H1 (cell line): Measurements from ENCODE around the gene LAD1. TPM values are rescaled to one million over a fixed set of nuclear protein-coding genes. Genes with fewer than 3 reads are reported as not detected.
A peak's percentile ranks its signal among the peaks of the same experiment; 100 is the strongest.

Source experiments
- CTCF ChIA-PET: fragments of 300-600 bp; sonication (Branson Sonifier 250); formaldehyde crosslinking; loops from one replicate; lab custom pipeline; 2021; ENCODE audit not compliant: partially characterized antibody; lab: Charles Lee
- POLR2A ChIA-PET: fragments of 300-600 bp; sonication (Branson Sonifier 250); formaldehyde crosslinking; loops from one replicate; lab custom pipeline; 2021; ENCODE audit warnings: inconsistent platforms; ENCODE audit not compliant: partially characterized antibody; lab: Charles Lee
- DNase-seq, 2 experiments: peaks; one replicate each; pipeline versions ENCODE4 v3.0.0 to v3.0.0-alpha.2; 2010 to 2022; ENCODE audit warnings: low spot score in 2 of 2, low read depth in 1 of 2, mixed read lengths in 1 of 2
- FAIRE-seq: peaks from 2 replicates; lab custom pipeline; 2011; peaks lifted over from hg19 to GRCh38; lab: Jason Lieb, UNC
- H2AFZ ChIP-seq: 2 replicates; pipeline ENCODE4 v1.8.1; 2012; ENCODE audit warnings: low read length, inconsistent platforms
- H2AK5ac ChIP-seq: 2 replicates; pipeline ENCODE4 v1.6.1; 2013; ENCODE audit warnings: low read depth, low read length
- H2BK120ac ChIP-seq: replicated peaks from 2 replicates; pipeline ENCODE3; 2013; ENCODE audit warnings: low read depth, low read length, inconsistent platforms
- H2BK12ac ChIP-seq: 2 replicates; pipeline ENCODE4 v1.6.1; 2013; ENCODE audit warnings: low read depth, low read length
- H2BK15ac ChIP-seq: 2 replicates; pipeline ENCODE4 v1.6.1; 2013; ENCODE audit warnings: low read length
- H2BK20ac ChIP-seq: 2 replicates; pipeline ENCODE4 v1.6.1; 2013; ENCODE audit warnings: low read length
- H2BK5ac ChIP-seq: 2 replicates; pipeline ENCODE4 v1.6.1; 2013; ENCODE audit warnings: low read depth, low read length
- H3K14ac ChIP-seq: 2 replicates; pipeline ENCODE4 v1.6.1; 2013; ENCODE audit warnings: inconsistent platforms; ENCODE audit not compliant: insufficient read length
- H3K18ac ChIP-seq: 2 replicates; pipeline ENCODE4 v1.6.1; 2013; ENCODE audit warnings: low read length; ENCODE audit errors: extremely low read depth
- H3K23ac ChIP-seq: 2 replicates; pipeline ENCODE4 v1.6.1; 2013; ENCODE audit warnings: inconsistent platforms; ENCODE audit not compliant: insufficient read length
- H3K23me2 ChIP-seq: 2 replicates; pipeline ENCODE4 v1.6.1; 2013; ENCODE audit warnings: low read depth, low read length
- H3K27ac ChIP-seq: 2 replicates; pipeline ENCODE4 v1.6.1; 2011; ENCODE audit warnings: low read depth, low read length, inconsistent platforms
- H3K27me3 ChIP-seq, 4 experiments: replicated peaks in 1 of 4; 1 replicate in 1 of 4; 2 replicates in 3 of 4; pipeline versions ENCODE4 v1.6.1 to v1.8.1; 2011 to 2013; ENCODE audit warnings: low read length in 3 of 4, mild to moderate bottlenecking in 3 of 4, inconsistent platforms in 2 of 4, mixed read lengths in 2 of 4, moderate library complexity in 1 of 4; ENCODE audit not compliant: control insufficient read depth in 3 of 4, insufficient read depth in 3 of 4; ENCODE audit errors: extremely low read depth in 1 of 4
- H3K36me3 ChIP-seq, 4 experiments: 2 replicates each; pipeline versions ENCODE4 v1.6.1 to v1.8.1; 2011 to 2013; ENCODE audit warnings: mild to moderate bottlenecking in 4 of 4, low read length in 3 of 4, moderate library complexity in 2 of 4, control low read depth in 1 of 4, inconsistent platforms in 1 of 4; ENCODE audit not compliant: insufficient read depth in 4 of 4, control insufficient read depth in 2 of 4
- H3K4ac ChIP-seq: replicated peaks from 2 replicates; pipeline ENCODE3; 2013; ENCODE audit warnings: low read length, low read depth, mixed read lengths, inconsistent platforms; ENCODE audit not compliant: insufficient read length
- H3K4me1 ChIP-seq, 4 experiments: replicated peaks in 1 of 4; 1 replicate in 1 of 4; 2 replicates in 3 of 4; pipeline versions ENCODE4 v1.6.1 to v1.8.1; 2011 to 2013; ENCODE audit warnings: low read length in 3 of 4, inconsistent platforms in 2 of 4, mixed read lengths in 1 of 4; ENCODE audit not compliant: insufficient read depth in 4 of 4, control insufficient read depth in 3 of 4
- H3K4me2 ChIP-seq, 2 experiments: 2 replicates each; pipeline versions ENCODE4 v1.6.1 to v1.8.1; 2011 to 2013; ENCODE audit warnings: low read depth in 2 of 2, low read length in 2 of 2, control low read depth in 1 of 2, inconsistent platforms in 1 of 2, mild to moderate bottlenecking in 1 of 2; ENCODE audit not compliant: insufficient read depth in 1 of 2
- H3K4me3 ChIP-seq, 4 experiments: fragments of 200-600, 300-600 bp in 1 of 4; sonication (generic), shearing (Covaris generic), sonication (Bioruptor Twin) in 1 of 4; 2 replicates each; pipeline versions ENCODE4 v1.5.1 to v1.8.1; 2011 to 2016; ENCODE audit warnings: low read length in 4 of 4, low read depth in 3 of 4, control low read depth in 2 of 4, inconsistent platforms in 2 of 4, mild to moderate bottlenecking in 2 of 4, mixed read lengths in 1 of 4, moderate library complexity in 1 of 4; ENCODE audit not compliant: insufficient read depth in 2 of 4; ENCODE audit errors: extremely low read depth in 1 of 4
- H3K56ac ChIP-seq: replicated peaks from 2 replicates; pipeline ENCODE3; 2013; ENCODE audit warnings: low read depth, mild to moderate bottlenecking, mixed read lengths, low read length, inconsistent platforms; ENCODE audit not compliant: insufficient read length
- H3K79me1 ChIP-seq: 2 replicates; pipeline ENCODE4 v1.6.1; 2013; ENCODE audit warnings: low read depth, low read length, control low read depth
- H3K79me2 ChIP-seq, 2 experiments: 2 replicates each; pipeline versions ENCODE4 v1.6.1 to v1.8.1; 2012 to 2013; ENCODE audit warnings: low read length in 2 of 2, mild to moderate bottlenecking in 2 of 2, inconsistent platforms in 1 of 2; ENCODE audit not compliant: insufficient read depth in 2 of 2, control insufficient read depth in 1 of 2
- H3K9ac ChIP-seq, 4 experiments: replicated peaks in 1 of 4; 1 replicate in 1 of 4; 2 replicates in 3 of 4; pipeline versions ENCODE4 v1.6.1 to v1.8.1; 2011 to 2013; ENCODE audit warnings: low read depth in 3 of 4, low read length in 3 of 4, control low read depth in 2 of 4, mild to moderate bottlenecking in 2 of 4, moderate library complexity in 2 of 4, inconsistent platforms in 1 of 4; ENCODE audit errors: extremely low read depth in 1 of 4
- H3K9me3 ChIP-seq, 2 experiments: 2 replicates each; pipeline versions ENCODE4 v1.6.1 to v1.8.1; 2012 to 2013; ENCODE audit warnings: mild to moderate bottlenecking in 2 of 2, moderate library complexity in 2 of 2, control low read depth in 1 of 2, inconsistent platforms in 1 of 2, low read depth in 1 of 2, low read length in 1 of 2, mixed read lengths in 1 of 2; ENCODE audit not compliant: insufficient read depth in 2 of 2
- H4K20me1 ChIP-seq, 2 experiments: replicated peaks in 1 of 2; 2 replicates each; pipeline versions ENCODE3 to v1.8.1; 2011 to 2013; ENCODE audit warnings: inconsistent platforms in 2 of 2, low read length in 2 of 2, mild to moderate bottlenecking in 1 of 2; ENCODE audit not compliant: insufficient read depth in 2 of 2, control insufficient read depth in 1 of 2
- H4K5ac ChIP-seq: 2 replicates; pipeline ENCODE4 v1.6.1; 2013; ENCODE audit warnings: low read length, low read depth, mixed read lengths, inconsistent platforms; ENCODE audit not compliant: insufficient read length
- H4K8ac ChIP-seq: 2 replicates; pipeline ENCODE4 v1.8.0; 2013; ENCODE audit warnings: mild to moderate bottlenecking, moderate library complexity, low read length, inconsistent platforms; ENCODE audit not compliant: insufficient read depth; ENCODE audit errors: extremely low read depth
- H4K91ac ChIP-seq: replicated peaks from 2 replicates; pipeline ENCODE3; 2013; ENCODE audit warnings: low read length, mixed read lengths, inconsistent platforms; ENCODE audit not compliant: insufficient read length
- CTCF ChIP-seq, 3 experiments: IDR thresholded peaks; 1 replicate in 2 of 3; 2 replicates in 1 of 3; pipeline versions ENCODE4 v1.5.1 to v1.6.1; 2011; ENCODE audit warnings: low read length in 3 of 3, mild to moderate bottlenecking in 3 of 3, inconsistent platforms in 2 of 3, low read depth in 1 of 3, moderate library complexity in 1 of 3; ENCODE audit not compliant: insufficient read depth in 1 of 3; ENCODE audit errors: control extremely low read depth in 1 of 3
- EGR1 ChIP-seq: IDR thresholded peaks from 2 replicates; pipeline ENCODE4 v1.6.1; 2011; ENCODE audit warnings: low read depth, low read length, borderline replicate concordance
- MAX ChIP-seq: IDR thresholded peaks from 2 replicates; pipeline ENCODE4 v1.6.1; 2012; ENCODE audit warnings: inconsistent platforms
- PHF8 ChIP-seq: fragments of 200-600 bp; sonication (generic); conservative IDR thresholded peaks from 2 replicates; pipeline ENCODE4 v1.7.1; 2012; ENCODE audit warnings: low read depth, mild to moderate bottlenecking, inconsistent platforms, low read length, moderate library complexity
- RAD21 ChIP-seq, 2 experiments: IDR thresholded peaks in 1 of 2; conservative IDR thresholded peaks in 1 of 2; 2 replicates each; pipeline ENCODE4 v1.6.1; 2011; ENCODE audit warnings: low read depth in 2 of 2, low read length in 2 of 2, improper control_type of control experiment in 1 of 2, inconsistent platforms in 1 of 2, mild to moderate bottlenecking in 1 of 2, moderate library complexity in 1 of 2
- SP2 ChIP-seq: IDR thresholded peaks from 2 replicates; pipeline ENCODE4 v1.6.1; 2012; ENCODE audit warnings: mild to moderate bottlenecking, low read length, inconsistent platforms
- WGBS, 2 experiments: shearing (Covaris generic) in 1 of 2; methylation state at CpG; one replicate each; pipeline versions ENCODE4 v1.1.6 to v1.1.7; 2013 to 2015; ENCODE audit warnings: low lambda C conversion rate in 2 of 2, mixed read lengths in 2 of 2, inconsistent platforms in 1 of 2, low coverage in 1 of 2, missing lambda C conversion rate in 1 of 2; ENCODE audit not compliant: insufficient replicate concordance in 2 of 2, insufficient coverage in 1 of 2, insufficient read length in 1 of 2; ENCODE audit errors: extremely low coverage in 1 of 2, missing lambda C conversion rate in 1 of 2; 5-methylcytosine and 5-hydroxymethylcytosine counted together
- polyA plus RNA-seq, 7 experiments: library from polyadenylated mRNA; depleted of rRNA in 3 of 7; stranded (reverse) in 5 of 7; unstranded in 2 of 7; fragments of >200 nt in 5 of 7; fragments of 200-250 nt in 2 of 7; gene quantifications; 1 replicate in 5 of 7; 2 replicates in 1 of 7; 4 replicates in 1 of 7; pipeline versions ENCODE4 v1.2.1 to v1.2.3, GENCODE V29; 2011 to 2013; ENCODE audit warnings: missing spikeins in 2 of 7, mixed read lengths in 2 of 7
- total RNA-seq: library from RNA; stranded (reverse); fragmentation: NEBNext Ultra II Directional; extraction: Animal tissue kit (Norgen Biotek cat#: 25700); gene quantifications from 2 replicates; pipeline ENCODE4 v1.2.1, GENCODE V29; 2021

Gene LAD1
- total and polyA plus RNA-seq, 2 of the 8 experiments (the other 6 are each of a cell fraction or from before 2014, with no cell fraction given) = 9.3 to 32.8 TPM

- no peak overlapping the region for H3K56ac ChIP-seq
- H3K4ac ChIP-seq = no peak overlapping the region
- H2BK20ac ChIP-seq = peak overlapping the region; percentile 61
- peak overlapping the region; percentile 81 for H3K18ac ChIP-seq
- peak overlapping the region in 1 of 2 experiments; percentile 53; a peak in 3 of 4 replicates for H3K4me2 ChIP-seq
- WGBS, 2 experiments = 22% methylated on average over 18 of the region's 20 CpGs; no CpG with 5 or more reads in 1 of the 2 experiments
- peaks cover 4 to 20% (median 15%) of the 10 kb centered on the region in 4 experiments for H3K4me1 ChIP-seq
- ChIA-PET POLR2A (interaction anchor here (0.7 to 3.3 kb wide), 12 partner anchors 8 to 381 kb away, joined by 3 to 17 read pairs (median 4); partner anchors contain the start of genes IPO9 and PHLDA3), CTCF (interaction anchor here (0.5 to 12.4 kb wide), 48 partner anchors 9 to 501 kb away, joined by 3 to 171 read pairs (median 4); partner anchors contain the start of genes PHLDA3 and TNNI1)
- H3K4me3 ChIP-seq = peak overlapping the region in 3 of 4 experiments; percentile 7 to 33 (median 17); a peak in 3 of 8 replicates
- no peaks in the 10 kb centered on the region for H4K20me1 ChIP-seq
- peak overlapping the region; percentile 22 for H4K91ac ChIP-seq
- H3K14ac ChIP-seq = no peak overlapping the region
- no peak overlapping the region for H2BK5ac ChIP-seq
- 0 out of 2 replicates have a peak overlapping the region, but pooled peaks have one; percentile 31 for H2BK15ac ChIP-seq
- no peak overlapping the region for H4K8ac ChIP-seq
- peak overlapping the region; percentile 86; the same call in 1 of the 2 replicates for H2BK12ac ChIP-seq
- H3K27me3 ChIP-seq = no peaks in the 10 kb centered on the region; a peak in 1 of 7 replicates
- peak overlapping the region; percentile 93; the same call in 1 of the 2 replicates for H2AFZ ChIP-seq
- no peaks in the 10 kb centered on the region for H3K79me1 ChIP-seq
- no peaks in the 10 kb centered on the region for H3K79me2 ChIP-seq
- H2BK120ac ChIP-seq = no peak overlapping the region
- no peak for FAIRE-seq
- H4K5ac ChIP-seq = no peak overlapping the region
- no peak overlapping the region for H3K9ac ChIP-seq
- DNase-seq = peak; percentile 79 to 84
- H2AK5ac ChIP-seq = no peak overlapping the region
- no peak overlapping the region for H3K23ac ChIP-seq
- H3K9me3 ChIP-seq = no peaks in the 10 kb centered on the region
- no peak overlapping the region for H3K27ac ChIP-seq
- no peaks in the 10 kb centered on the region for H3K23me2 ChIP-seq
- no peaks in the 10 kb centered on the region for H3K36me3 ChIP-seq
- TF ChIP-seq PHF8 (no peak), CTCF (IDR thresholded peaks at IDR 0.05; ENCODE audit: control extremely low read depth in 1 of 3, insufficient read depth in 1 of 3, low read depth in 1 of 3, low read length in 3 of 3) (peak; percentile 86 to 92 (median 91)), SP2 (no peak), MAX (peak; percentile 50; the same call in 1 of the 2 replicates), EGR1 (0 out of 2 replicates have a peak, but pooled peaks have one; percentile 25), RAD21 (IDR thresholded peaks at IDR 0.05 in 1 of 2, conservative IDR thresholded peaks at IDR 0.05 in 1 of 2; ENCODE audit: low read depth in 2 of 2, low read length in 2 of 2) (peak; percentile 68 to 75)
Observed at GRCh38 chr1:201447903-201448871, 49.1 kb upstream of the LAD1 start.
